HG03520 (cell line): ENCODE results near the gene CMTR2.

Experiments
- ATAC-seq: cut with Tn5 transposase; IDR thresholded peaks from one replicate; pipeline ENCODE4 v1.9.1; 2021; ENCODE audit warnings: mild to moderate bottlenecking, moderate library complexity; ENCODE audit not compliant: unreplicated experiment

Gene CMTR2

GRCh38 chr16:71276589-71277334 lies 12.4 kb downstream of the CMTR2 start:
- ATAC-seq, result no peak

- ATAC-seq, result no peak
Observed at GRCh38 chr16:71273384-71273783, 15.8 kb downstream of the CMTR2 start.

DNA sequence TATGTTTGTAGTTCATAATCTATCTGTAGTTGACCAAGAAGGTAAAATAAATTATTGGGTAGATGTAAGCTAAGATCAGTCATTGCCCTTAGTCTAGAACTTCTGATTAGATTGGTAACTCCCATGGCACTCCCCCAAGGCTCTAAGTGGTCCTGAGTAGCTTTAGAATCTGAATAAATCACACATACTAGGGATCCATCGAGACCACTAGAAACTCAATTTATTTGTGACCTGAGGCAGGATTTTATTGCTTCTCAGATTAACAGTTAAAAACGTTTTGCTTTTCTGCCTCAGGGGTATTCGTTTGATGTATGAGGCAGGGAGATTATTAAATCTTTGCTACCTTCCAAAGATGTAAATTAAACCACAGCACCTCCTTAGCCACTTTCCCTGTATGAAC lies 24.9 kb downstream of the CMTR2 start:
- no peak for ATAC-seq

- no peak for ATAC-seq
Observed at GRCh38 chr16:71263582-71263981, 25.6 kb downstream of the CMTR2 start.

- no peak for ATAC-seq
Observed at GRCh38 chr16:71262391-71262790, 26.8 kb downstream of the CMTR2 start.

DNA sequence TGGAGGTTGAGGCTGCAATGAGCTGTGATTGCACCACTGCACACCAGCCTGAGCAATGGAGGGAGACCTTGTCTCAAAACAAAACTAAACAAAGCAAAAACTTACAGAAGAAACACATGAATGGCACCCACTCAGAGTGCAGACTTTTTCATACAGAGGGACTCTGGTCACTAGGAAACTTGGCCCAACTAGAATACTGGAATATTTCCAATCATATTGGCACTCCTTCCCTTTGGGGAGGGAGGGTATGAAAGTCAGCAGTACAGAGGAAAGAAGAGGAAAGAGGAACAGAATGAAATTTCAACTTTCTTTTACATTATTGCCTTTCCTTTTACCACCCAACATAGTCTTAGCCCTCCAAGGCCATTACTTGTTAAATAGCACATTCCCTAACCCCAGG lies 28.2 kb downstream of the CMTR2 start:
- no peak for ATAC-seq

DNA sequence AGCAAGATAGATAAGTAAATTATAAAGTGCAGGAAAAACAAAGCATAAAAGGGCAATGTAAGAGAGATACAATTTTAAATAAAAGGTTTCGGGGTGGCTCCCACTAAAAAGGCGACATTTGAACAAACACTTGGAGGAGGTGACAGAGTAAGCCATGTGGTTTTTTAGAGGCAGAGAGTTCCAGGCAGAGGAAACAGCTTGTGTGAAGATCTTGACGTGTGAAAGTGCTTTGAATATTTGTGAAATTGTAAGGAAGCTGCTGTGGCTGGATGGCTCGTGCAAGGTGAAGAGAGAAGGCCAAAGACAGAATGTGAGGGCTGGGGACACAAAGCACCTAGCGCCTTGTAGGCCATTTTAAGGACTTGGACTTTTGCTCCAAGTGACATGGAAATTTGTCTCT lies 30.1 kb downstream of the CMTR2 start:
- ATAC-seq, result no peak

DNA sequence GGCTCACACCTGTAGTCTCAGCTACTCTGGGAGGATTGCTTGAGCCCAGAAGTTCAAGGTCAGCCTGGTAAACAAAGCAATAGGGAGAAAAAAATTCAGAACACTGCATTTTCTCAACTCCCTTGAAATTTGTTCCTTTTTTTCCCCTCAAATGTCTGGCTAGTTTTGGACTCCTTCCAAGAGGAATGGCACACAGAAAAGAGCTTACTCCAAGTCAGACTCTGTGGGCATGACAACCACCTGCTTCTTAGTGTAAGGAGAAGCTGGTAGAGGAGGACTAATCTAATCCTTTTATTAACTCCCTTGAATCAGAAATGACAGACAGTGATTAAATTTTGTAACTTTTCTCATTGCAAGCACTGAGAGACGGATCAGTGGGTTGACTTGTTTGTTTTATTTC lies 30.8 kb downstream of the CMTR2 start:
- no peak for ATAC-seq

GRCh38 chr16:71257768-71258167 lies 31.4 kb downstream of the CMTR2 start:
- ATAC-seq, result no peak

- no peak for ATAC-seq
Observed at GRCh38 chr16:71255721-71256120, 33.5 kb downstream of the CMTR2 start.

DNA sequence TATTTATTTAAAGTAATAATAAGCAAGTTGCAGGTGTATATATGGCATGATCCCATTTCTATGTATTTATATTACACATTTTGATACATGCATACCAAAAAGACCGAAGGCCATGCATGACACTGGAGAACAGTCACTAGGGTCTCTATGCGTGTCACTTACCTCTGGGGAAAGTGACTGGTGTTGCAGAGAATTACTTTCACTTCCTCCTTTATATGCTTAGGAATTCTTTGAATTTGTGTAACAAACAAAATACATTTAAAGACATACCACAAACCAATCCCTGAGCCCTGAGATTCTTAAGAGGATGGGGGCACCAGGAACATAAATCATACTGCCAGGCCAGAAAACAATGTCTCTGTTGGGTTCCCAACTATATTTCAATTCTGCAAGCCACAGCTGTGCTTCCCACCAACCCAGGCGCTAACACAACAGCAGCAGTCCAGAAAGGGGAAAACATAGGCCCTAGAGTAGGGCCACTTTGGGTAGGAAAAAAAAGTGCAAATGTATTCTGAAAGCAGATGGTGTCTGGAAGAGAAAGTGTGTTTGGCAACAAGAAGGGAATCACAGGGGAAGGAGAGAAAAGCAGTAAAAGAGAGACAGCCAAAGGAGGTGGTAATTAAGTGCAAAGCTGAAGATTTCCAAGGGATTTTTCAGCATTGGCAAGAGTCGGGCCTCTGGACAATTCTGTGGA lies 34.2 kb downstream of the CMTR2 start:
- ATAC-seq, result no peak

- no peak for ATAC-seq
Observed at GRCh38 chr16:71250461-71251235, 38.6 kb downstream of the CMTR2 start.

- ATAC-seq, result no peak
Observed at GRCh38 chr16:71249399-71249798, 39.8 kb downstream of the CMTR2 start.

DNA sequence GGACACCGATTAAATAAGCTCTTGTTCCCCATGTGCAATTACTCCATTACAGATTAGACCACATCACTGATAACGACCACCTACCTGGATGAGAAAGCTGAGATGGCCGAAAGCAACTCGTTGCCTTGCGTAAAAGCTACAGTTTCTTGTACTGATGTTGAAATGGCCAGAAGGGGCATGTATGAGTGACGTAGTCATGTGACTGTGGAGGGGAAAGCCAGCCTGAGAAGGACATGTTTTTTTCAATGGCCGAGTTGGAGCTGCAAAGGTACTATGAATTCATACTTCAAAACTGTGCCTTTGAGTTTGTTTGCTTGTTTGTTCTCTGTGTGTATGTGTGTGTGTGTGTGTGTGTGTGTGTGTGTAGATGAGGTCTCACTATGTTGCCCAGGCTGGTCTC lies 41.7 kb downstream of the CMTR2 start:
- ATAC-seq, result no peak

DNA sequence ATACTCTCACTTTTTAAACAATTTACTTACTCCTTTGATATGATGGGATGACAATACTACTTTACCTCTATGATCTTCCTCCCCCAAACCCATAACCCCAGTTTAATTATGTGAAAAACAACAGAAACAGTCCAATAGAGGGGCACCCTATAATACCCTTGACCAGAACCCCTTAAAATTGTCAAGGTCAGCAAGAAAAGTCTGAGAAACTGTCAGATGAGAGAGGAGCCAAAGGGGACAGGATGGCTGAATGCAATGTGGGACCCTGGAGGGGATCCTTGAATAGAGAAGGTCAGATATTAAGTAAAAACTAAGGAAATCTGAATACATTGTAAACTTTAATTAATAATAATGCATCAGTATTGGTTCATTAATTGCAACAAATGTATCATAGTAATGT lies 42.9 kb downstream of the CMTR2 start:
- ATAC-seq, result no peak

DNA sequence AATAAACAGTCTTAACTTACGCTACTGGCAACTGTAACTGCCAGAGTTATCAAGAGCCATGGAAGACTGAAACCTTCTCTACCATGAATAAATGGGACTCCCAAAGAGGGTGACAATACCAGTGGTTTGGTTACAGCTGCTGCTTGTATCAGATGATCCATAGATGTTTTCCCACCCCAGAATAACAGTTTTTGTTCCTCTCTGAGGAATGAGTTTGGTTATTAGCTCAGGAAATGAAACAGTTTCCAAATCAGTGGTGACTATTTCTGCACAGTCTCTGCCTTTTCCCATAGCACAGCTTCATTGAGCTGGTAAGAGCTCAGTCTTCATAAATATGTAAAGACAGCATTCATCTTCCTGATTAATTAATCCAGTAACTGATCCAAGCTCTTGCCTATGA lies 44.7 kb downstream of the CMTR2 start:
- ATAC-seq, result no peak

- ATAC-seq, result no peak
Observed at GRCh38 chr16:71242601-71243000, 46.6 kb downstream of the CMTR2 start.

- no peak for ATAC-seq
Observed at GRCh38 chr16:71242036-71242435, 47.2 kb downstream of the CMTR2 start.
